Choroid plexus epithelial cell (primary cell): ENCODE measurements around the gene LPIN1.

Experiments used
- DNase-seq: peaks from one replicate; pipeline ENCODE4 v3.0.0-alpha.2; 2010; ENCODE audit warnings: low read depth
- H3K4me3 ChIP-seq: 2 replicates; pipeline ENCODE4 v1.5.1; 2011; ENCODE audit warnings: low read depth, mild to moderate bottlenecking, control low read depth, low read length, moderate library complexity
- CTCF ChIP-seq: conservative IDR thresholded peaks from 2 replicates; pipeline ENCODE4 v1.5.1; 2011; ENCODE audit warnings: low read depth, mild to moderate bottlenecking, control low read depth, inconsistent platforms, low read length, moderate library complexity

LPIN1 gene

GRCh38 chr2:11716689-11717321 lies 29.6 kb upstream of the LPIN1 start:
- peak; percentile 65 for DNase-seq
- no peak overlapping the region for H3K4me3 ChIP-seq
- TF ChIP-seq CTCF, result no peak

GRCh38 chr2:11717623-11718022 lies 28.8 kb upstream of the LPIN1 start:
- no peak for DNase-seq
- no peak for TF ChIP-seq CTCF
- H3K4me3 ChIP-seq, result no peak overlapping the region

- TF ChIP-seq CTCF, result no peak
- no peak overlapping the region for H3K4me3 ChIP-seq
- DNase-seq, result no peak
These were observed 27.8 kb upstream of the LPIN1 start for GRCh38 chr2:11718606-11719005.

- no peak for DNase-seq
- TF ChIP-seq CTCF, result no peak
- no peak overlapping the region for H3K4me3 ChIP-seq
These were observed 27.0 kb upstream of the LPIN1 start for GRCh38 chr2:11719230-11719977.

- TF ChIP-seq CTCF, result no peak
- H3K4me3 ChIP-seq, result no peak overlapping the region
- no peak for DNase-seq
These were observed 25.7 kb upstream of the LPIN1 start for GRCh38 chr2:11720752-11721151.

- TF ChIP-seq CTCF, result no peak
- no peak for DNase-seq
- H3K4me3 ChIP-seq, result no peak overlapping the region
These were observed 24.0 kb upstream of the LPIN1 start for GRCh38 chr2:11722292-11723060.
